ENCODE data around the gene SPCS2. TPM values are rescaled to one million over a fixed set of nuclear protein-coding genes. Genes with fewer than 3 reads are reported as not detected.
"Not testable (repeated sequence)": the region's sequence is repeated elsewhere in the genome, so short reads cannot be mapped to it uniquely, and the experiment has no call there.

The SPCS2 gene
- total RNA-seq, 1 donor, result 10.9 TPM

- H3K27ac ChIP-seq (ENCODE audit: low read depth, low read length), result peak within 1 kb of the TSS; percentile 64
- no peaks in the 10 kb centered on the region for H4K20me1 ChIP-seq (ENCODE audit: insufficient read depth, low read length)
- peak within 1 kb of the TSS; percentile 94 for H3K4me3 ChIP-seq (ENCODE audit: insufficient read depth, low read length)
- peaks cover 4% of the 10 kb centered on the region for H3K36me3 ChIP-seq (ENCODE audit: insufficient read depth, low read length)
- peak; percentile 92 for DNase-seq (ENCODE audit: insufficient read length, low spot score, missing footprints)
- H3K4me2 ChIP-seq (ENCODE audit: insufficient read depth, low read length), result peak within 1 kb of the TSS; percentile 96
- H3K79me2 ChIP-seq (ENCODE audit: insufficient read depth, low read length), result peaks cover 8% of the 10 kb centered on the region
- H2AFZ ChIP-seq (ENCODE audit: low read length), result peak within 1 kb of the TSS; percentile 88
- TF ChIP-seq CTCF (IDR thresholded peaks at IDR 0.05; ENCODE audit: extremely low read depth, low read depth, low read length), result no peak
- no peaks in the 10 kb centered on the region for H3K9me3 ChIP-seq (ENCODE audit: low read depth, low read length)
- H3K4me1 ChIP-seq (ENCODE audit: insufficient read depth, low read length), result peaks cover 12% of the 10 kb centered on the region
- no peaks in the 10 kb centered on the region for H3K27me3 ChIP-seq (ENCODE audit: insufficient read depth, low read length)
These were observed 39.6 kb downstream of the SPCS2 start, which contains the start of gene NEU3 for GRCh38 chr11:74988541-74989259. Gene NEU3, plus strand, starts transcription at chr11:74988933. Its CDS starts 128 bp downstream, at chr11:74989061.

GRCh38 chr11:74989260-74989638 lies 40.2 kb downstream of the SPCS2 start:
- peaks cover 8% of the 10 kb centered on the region for H3K79me2 ChIP-seq (ENCODE audit: insufficient read depth, low read length)
- peak; percentile 6 for DNase-seq (ENCODE audit: insufficient read length, low spot score, missing footprints)
- peak overlapping the region; percentile 64 for H3K27ac ChIP-seq (ENCODE audit: low read depth, low read length)

GRCh38 chr11:74990150-74990549 lies 41.1 kb downstream of the SPCS2 start:
- H3K9me3 ChIP-seq (ENCODE audit: low read depth, low read length); H3K27me3 ChIP-seq (ENCODE audit: insufficient read depth, low read length); DNase-seq (ENCODE audit: insufficient read length, low spot score, missing footprints); H2AFZ ChIP-seq (ENCODE audit: low read length); H3K4me3 ChIP-seq (ENCODE audit: insufficient read depth, low read length); H3K27ac ChIP-seq (ENCODE audit: low read depth, low read length); H3K79me2 ChIP-seq (ENCODE audit: insufficient read depth, low read length); H4K20me1 ChIP-seq (ENCODE audit: insufficient read depth, low read length): not testable (repeated sequence)
- Histone ChIP-seq H3K4me1 (ENCODE audit: insufficient read depth, low read length) (peaks cover 12% of the 10 kb centered on the region), H3K36me3 (ENCODE audit: insufficient read depth, low read length) (peaks cover 11% of the 10 kb centered on the region), H3K4me2 (ENCODE audit: insufficient read depth, low read length) (peak overlapping the region; percentile 96)

More at GRCh38 chr11:74989260-74989638, 40.2 kb downstream of the SPCS2 start:
- Histone ChIP-seq H3K4me1 (ENCODE audit: insufficient read depth, low read length) (peaks cover 12% of the 10 kb centered on the region), H3K36me3 (ENCODE audit: insufficient read depth, low read length) (peaks cover 4% of the 10 kb centered on the region), H3K9me3 (ENCODE audit: low read depth, low read length) (no peaks in the 10 kb centered on the region), H2AFZ (ENCODE audit: low read length) (peak overlapping the region; percentile 88), H3K4me3 (ENCODE audit: insufficient read depth, low read length) (peak overlapping the region; percentile 94), H3K4me2 (ENCODE audit: insufficient read depth, low read length) (peak overlapping the region; percentile 96), H4K20me1 (ENCODE audit: insufficient read depth, low read length) (no peaks in the 10 kb centered on the region), H3K27me3 (ENCODE audit: insufficient read depth, low read length) (no peaks in the 10 kb centered on the region)
- TF ChIP-seq CTCF (IDR thresholded peaks at IDR 0.05; ENCODE audit: extremely low read depth, low read depth, low read length), result no peak

GRCh38 chr11:74990941-74991340 lies 41.9 kb downstream of the SPCS2 start:
- no peak for DNase-seq (ENCODE audit: insufficient read length, low spot score, missing footprints)
- Histone ChIP-seq H3K4me1 (ENCODE audit: insufficient read depth, low read length) (peaks cover 12% of the 10 kb centered on the region), H3K4me2 (ENCODE audit: insufficient read depth, low read length) (peak overlapping the region; percentile 13), H3K27ac (ENCODE audit: low read depth, low read length) (no peak overlapping the region), H4K20me1 (ENCODE audit: insufficient read depth, low read length) (no peaks in the 10 kb centered on the region), H2AFZ (ENCODE audit: low read length) (no peak overlapping the region), H3K79me2 (ENCODE audit: insufficient read depth, low read length) (peaks cover 8% of the 10 kb centered on the region), H3K9me3 (ENCODE audit: low read depth, low read length) (no peaks in the 10 kb centered on the region), H3K4me3 (ENCODE audit: insufficient read depth, low read length) (no peak overlapping the region), H3K27me3 (ENCODE audit: insufficient read depth, low read length) (no peaks in the 10 kb centered on the region), H3K36me3 (ENCODE audit: insufficient read depth, low read length) (peaks cover 17% of the 10 kb centered on the region)
- TF ChIP-seq CTCF (IDR thresholded peaks at IDR 0.05; ENCODE audit: extremely low read depth, low read depth, low read length), result no peak

All from osteoblast (primary cell).